ENCODE results near the gene PRR5L.

PRR5L gene

GRCh38 chr11:36455658-36456111 lies 159.6 kb downstream of the PRR5L start:
- TF ChIP-seq GATA2 (IDR thresholded peaks at IDR 0.05; ENCODE audit: low read depth, low read length) = no peak
- TF ChIP-seq GATA3 (IDR thresholded peaks at IDR 0.05; ENCODE audit: low read depth, low read length) = no peak

DNA sequence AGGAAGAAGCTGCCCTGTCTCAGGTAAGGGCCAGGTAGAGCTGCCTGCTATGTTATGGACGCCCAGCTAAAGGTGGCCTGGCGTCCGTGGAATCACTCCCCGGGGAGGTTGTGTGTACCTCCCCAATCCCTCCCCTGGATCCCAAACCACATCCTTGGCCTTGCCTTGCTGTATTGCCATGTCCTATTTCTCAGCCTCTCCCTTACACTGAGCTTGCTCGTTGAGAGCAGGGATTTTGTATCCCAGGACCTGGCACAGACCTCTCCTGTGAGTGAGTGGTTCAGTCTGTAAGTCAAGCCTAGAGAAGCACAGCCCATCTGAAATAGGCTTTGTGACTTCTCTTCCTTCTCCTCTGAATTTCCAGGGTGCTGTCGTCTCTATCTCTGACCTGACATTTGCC lies 160.1 kb downstream of the PRR5L start:
- TF ChIP-seq GATA2 (IDR thresholded peaks at IDR 0.05; ENCODE audit: low read depth, low read length) = no peak
- no peak for TF ChIP-seq GATA3 (IDR thresholded peaks at IDR 0.05; ENCODE audit: low read depth, low read length)

GRCh38 chr11:36458129-36458915 lies 162.2 kb downstream of the PRR5L start:
- TF ChIP-seq GATA3 (IDR thresholded peaks at IDR 0.05; ENCODE audit: low read depth, low read length) (no peak), GATA2 (IDR thresholded peaks at IDR 0.05; ENCODE audit: low read depth, low read length) (no peak)

- TF ChIP-seq GATA3 (IDR thresholded peaks at IDR 0.05; ENCODE audit: low read depth, low read length) (no peak), GATA2 (IDR thresholded peaks at IDR 0.05; ENCODE audit: low read depth, low read length) (no peak)
These were observed 163.0 kb downstream of the PRR5L start for GRCh38 chr11:36459046-36459445.

GRCh38 chr11:36460220-36460619 lies 164.1 kb downstream of the PRR5L start:
- no peak for TF ChIP-seq GATA2 (IDR thresholded peaks at IDR 0.05; ENCODE audit: low read depth, low read length)
- no peak for TF ChIP-seq GATA3 (IDR thresholded peaks at IDR 0.05; ENCODE audit: low read depth, low read length)

- TF ChIP-seq GATA2 (IDR thresholded peaks at IDR 0.05; ENCODE audit: low read depth, low read length) (no peak), GATA3 (IDR thresholded peaks at IDR 0.05; ENCODE audit: low read depth, low read length) (no peak)
These were observed 166.2 kb downstream of the PRR5L start for GRCh38 chr11:36462321-36462720.

- no peak for TF ChIP-seq GATA3 (IDR thresholded peaks at IDR 0.05; ENCODE audit: low read depth, low read length)
- no peak for TF ChIP-seq GATA2 (IDR thresholded peaks at IDR 0.05; ENCODE audit: low read depth, low read length)
These were observed 167.7 kb downstream of the PRR5L start for GRCh38 chr11:36463781-36464180.

DNA sequence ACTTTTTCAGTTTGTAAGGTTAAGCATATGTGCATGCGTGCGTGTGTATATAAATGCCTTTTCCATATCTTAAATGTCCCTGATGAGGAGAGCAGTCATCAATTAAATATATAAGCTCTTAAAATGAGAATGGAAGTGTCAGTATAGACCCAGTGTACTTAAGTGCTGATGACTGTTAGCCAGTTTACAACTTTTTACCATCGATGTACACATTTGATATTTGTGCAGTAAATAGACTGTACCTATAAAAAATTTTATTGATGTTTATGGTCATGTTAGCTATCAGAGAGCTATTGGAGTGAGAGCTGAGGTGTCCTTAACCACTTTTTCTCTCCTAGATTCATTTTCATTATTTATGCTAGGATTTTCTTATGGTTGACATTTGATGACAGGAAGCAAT lies 168.6 kb downstream of the PRR5L start:
- TF ChIP-seq GATA3 (IDR thresholded peaks at IDR 0.05; ENCODE audit: low read depth, low read length) = no peak
- TF ChIP-seq GATA2 (IDR thresholded peaks at IDR 0.05; ENCODE audit: low read depth, low read length) = no peak

- no peak for TF ChIP-seq GATA3 (IDR thresholded peaks at IDR 0.05; ENCODE audit: low read depth, low read length)
- TF ChIP-seq GATA2 (IDR thresholded peaks at IDR 0.05; ENCODE audit: low read depth, low read length) = no peak
These were observed 169.5 kb downstream of the PRR5L start for GRCh38 chr11:36465449-36466163.

DNA sequence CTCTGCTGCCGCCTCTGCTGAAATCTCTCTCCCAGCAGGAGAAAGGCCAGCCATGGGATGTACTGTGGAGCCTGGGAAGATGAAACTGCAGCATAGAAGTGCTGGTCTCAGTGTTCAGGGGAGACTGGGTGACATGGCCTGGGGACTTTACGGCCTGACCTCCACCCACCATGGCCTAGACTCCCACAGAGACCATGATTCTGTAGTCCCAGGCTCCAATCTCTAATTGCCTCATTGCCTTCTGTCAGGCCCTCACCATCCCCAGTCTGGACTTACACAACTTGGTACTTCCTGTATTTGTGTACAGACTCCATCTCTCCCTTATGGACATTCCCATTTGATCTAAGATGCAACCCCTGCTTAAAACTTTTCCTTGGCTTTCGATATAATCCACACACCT lies 170.9 kb downstream of the PRR5L start:
- TF ChIP-seq GATA3 (IDR thresholded peaks at IDR 0.05; ENCODE audit: low read depth, low read length) (no peak), GATA2 (IDR thresholded peaks at IDR 0.05; ENCODE audit: low read depth, low read length) (no peak)

DNA sequence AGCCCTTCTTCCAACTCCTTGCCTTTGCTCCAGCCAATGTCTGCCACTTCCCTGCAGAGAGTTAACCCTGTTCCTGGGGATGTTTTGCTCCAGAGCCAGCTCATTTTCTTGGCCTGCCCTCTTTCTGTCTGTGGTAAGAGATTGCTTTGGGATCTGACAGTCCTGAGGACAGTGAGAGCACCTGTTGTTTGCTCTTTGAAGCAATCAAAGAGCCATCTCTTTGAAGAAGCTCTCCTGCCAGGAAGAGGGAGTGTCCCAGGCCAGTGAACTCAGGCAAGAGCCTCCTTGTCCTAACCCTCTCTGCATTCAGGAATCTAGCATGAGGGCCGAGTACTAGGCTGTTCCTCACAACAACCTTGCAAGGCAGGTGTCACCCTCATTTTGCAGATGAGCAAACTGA lies 171.8 kb downstream of the PRR5L start:
- no peak for TF ChIP-seq GATA2 (IDR thresholded peaks at IDR 0.05; ENCODE audit: low read depth, low read length)
- no peak for TF ChIP-seq GATA3 (IDR thresholded peaks at IDR 0.05; ENCODE audit: low read depth, low read length)

DNA sequence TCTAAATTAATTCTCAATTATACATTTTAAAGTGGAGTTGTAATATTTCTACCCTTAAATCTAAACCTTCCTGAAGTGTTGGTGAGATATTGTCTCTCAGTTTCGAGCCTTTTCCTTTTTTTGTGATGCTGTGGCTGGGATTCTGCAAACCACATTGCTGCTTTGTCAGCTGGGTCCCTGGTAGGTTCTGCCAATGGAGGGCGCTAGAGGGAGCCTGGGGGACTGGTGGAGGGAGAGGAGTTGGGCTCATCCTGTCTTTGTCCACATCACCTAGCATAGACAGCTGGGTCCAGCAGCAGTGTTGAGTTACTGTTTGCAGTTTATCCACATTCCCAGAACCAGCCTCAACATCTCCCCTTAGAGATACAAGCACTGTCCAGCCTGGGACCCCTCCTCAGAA lies 173.0 kb downstream of the PRR5L start:
- no peak for TF ChIP-seq GATA2 (IDR thresholded peaks at IDR 0.05; ENCODE audit: low read depth, low read length)
- TF ChIP-seq GATA3 (IDR thresholded peaks at IDR 0.05; ENCODE audit: low read depth, low read length) = no peak

DNA sequence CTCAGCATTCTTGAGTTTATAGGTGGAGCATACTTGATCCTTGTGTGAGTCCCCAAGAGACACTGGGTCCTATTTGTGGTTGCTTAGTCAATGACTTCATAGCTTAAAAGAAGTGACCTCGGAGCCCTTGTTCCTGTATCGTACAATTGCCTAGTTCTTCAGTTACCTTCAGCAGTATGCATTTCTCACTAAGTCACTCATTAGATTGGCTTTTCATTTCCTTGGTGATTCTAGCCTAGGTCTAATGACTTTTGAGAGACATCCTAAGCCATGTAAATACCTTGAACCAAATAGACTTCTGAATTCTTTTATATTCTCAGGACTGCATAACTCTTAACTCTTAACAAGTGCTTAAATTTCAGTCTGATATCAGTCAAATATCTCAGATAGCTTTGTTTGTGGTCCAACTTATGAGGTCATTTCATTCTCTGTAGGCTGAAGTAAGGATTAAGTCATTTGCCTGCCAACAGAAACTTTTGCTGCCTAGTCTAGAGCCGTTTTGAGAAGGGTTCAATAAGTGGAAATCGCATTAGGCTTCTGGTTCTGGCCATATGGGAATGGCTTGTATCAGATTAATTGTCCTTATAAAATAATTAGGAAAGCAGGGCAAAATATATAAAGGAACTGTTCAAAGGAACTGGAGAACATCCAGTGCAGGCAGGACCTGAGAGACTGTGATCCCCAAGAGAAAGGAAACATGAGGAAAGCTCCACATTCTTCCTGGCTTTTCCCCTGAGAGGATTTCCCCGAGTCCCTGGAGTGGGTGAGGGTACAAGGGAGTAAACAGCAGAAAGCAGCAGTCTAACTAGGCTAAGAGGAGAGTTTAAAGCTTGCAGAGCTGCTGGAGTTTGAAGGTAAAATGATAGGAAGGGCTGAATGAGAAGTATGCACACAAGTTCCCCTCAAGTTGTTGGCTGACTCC lies 174.1 kb downstream of the PRR5L start:
- no peak for TF ChIP-seq GATA2 (IDR thresholded peaks at IDR 0.05; ENCODE audit: low read depth, low read length)
- TF ChIP-seq GATA3 (IDR thresholded peaks at IDR 0.05; ENCODE audit: low read depth, low read length) = no peak

- TF ChIP-seq GATA3 (IDR thresholded peaks at IDR 0.05; ENCODE audit: low read depth, low read length) (no peak), GATA2 (IDR thresholded peaks at IDR 0.05; ENCODE audit: low read depth, low read length) (no peak)
These were observed 175.5 kb downstream of the PRR5L start for GRCh38 chr11:36471577-36471976.
